ENCODE measurements around the gene ZNF681. TPM values are rescaled to one million over a fixed set of nuclear protein-coding genes. Genes with fewer than 3 reads are reported as not detected.
"Not testable (repeated sequence)": the region's sequence is repeated elsewhere in the genome, so short reads cannot be mapped to it uniquely, and the experiment has no call there.

The ZNF681 gene
- total RNA-seq, 1 donor from 2014 or later: 8.1 TPM

- Mint-ChIP-seq H3K9me3 (ENCODE audit: unreplicated experiment) (peaks cover 4% of the 10 kb centered on the region), H3K27me3 (ENCODE audit: unreplicated experiment) (peaks cover 3% of the 10 kb centered on the region), H3K27ac (ENCODE audit: unreplicated experiment) (no peak overlapping the region), H3K4me3 (ENCODE audit: unreplicated experiment) (no peak overlapping the region), H3K4me1 (ENCODE audit: low read depth, unreplicated experiment) (peaks cover 8% of the 10 kb centered on the region), H3K36me3 (ENCODE audit: unreplicated experiment) (peaks cover 4% of the 10 kb centered on the region)
- no peak for TF ChIP-seq CTCF (IDR thresholded peaks at IDR 0.05; ENCODE audit: partially characterized antibody, unreplicated experiment)
- no peak for DNase-seq
These were observed 8.3 kb upstream of the ZNF681 start for GRCh38 chr19:23766951-23767350.

GRCh38 chr19:23764781-23765180 lies 6.1 kb upstream of the ZNF681 start:
- Mint-ChIP-seq H3K4me1 (ENCODE audit: low read depth, unreplicated experiment) (peaks cover 8% of the 10 kb centered on the region), H3K4me3 (ENCODE audit: unreplicated experiment) (peak overlapping the region; percentile 98), H3K27me3 (ENCODE audit: unreplicated experiment) (peaks cover 3% of the 10 kb centered on the region), H3K27ac (ENCODE audit: unreplicated experiment) (no peak overlapping the region), H3K36me3 (ENCODE audit: unreplicated experiment) (peaks cover 4% of the 10 kb centered on the region), H3K9me3 (ENCODE audit: unreplicated experiment) (peaks cover 4% of the 10 kb centered on the region)
- no peak for DNase-seq
- no peak for TF ChIP-seq CTCF (IDR thresholded peaks at IDR 0.05; ENCODE audit: partially characterized antibody, unreplicated experiment)

- TF ChIP-seq CTCF (IDR thresholded peaks at IDR 0.05; ENCODE audit: partially characterized antibody, unreplicated experiment): no peak
- H3K36me3 Mint-ChIP-seq (ENCODE audit: unreplicated experiment): peaks cover 4% of the 10 kb centered on the region
- peaks cover 4% of the 10 kb centered on the region for H3K27me3 Mint-ChIP-seq (ENCODE audit: unreplicated experiment)
- H3K27ac Mint-ChIP-seq (ENCODE audit: unreplicated experiment): peak overlapping the region; percentile 92
- peaks cover 9% of the 10 kb centered on the region for H3K9me3 Mint-ChIP-seq (ENCODE audit: unreplicated experiment)
- peaks cover 8% of the 10 kb centered on the region for H3K4me1 Mint-ChIP-seq (ENCODE audit: low read depth, unreplicated experiment)
- H3K4me3 Mint-ChIP-seq (ENCODE audit: unreplicated experiment): peak overlapping the region; percentile 98
- DNase-seq: peak; percentile 94
These were observed 4.4 kb upstream of the ZNF681 start for GRCh38 chr19:23762884-23763711.

GRCh38 chr19:23762548-23762883 lies 3.8 kb upstream of the ZNF681 start:
- Mint-ChIP-seq H3K27ac (ENCODE audit: unreplicated experiment) (peak overlapping the region; percentile 92), H3K36me3 (ENCODE audit: unreplicated experiment) (peaks cover 4% of the 10 kb centered on the region), H3K4me1 (ENCODE audit: low read depth, unreplicated experiment) (peaks cover 9% of the 10 kb centered on the region), H3K27me3 (ENCODE audit: unreplicated experiment) (peaks cover 4% of the 10 kb centered on the region), H3K9me3 (ENCODE audit: unreplicated experiment) (peaks cover 11% of the 10 kb centered on the region), H3K4me3 (ENCODE audit: unreplicated experiment) (peak overlapping the region; percentile 98)
- DNase-seq: no peak
- TF ChIP-seq CTCF (IDR thresholded peaks at IDR 0.05; ENCODE audit: partially characterized antibody, unreplicated experiment): no peak

GRCh38 chr19:23760326-23760725 lies 1.6 kb upstream of the ZNF681 start:
- DNase-seq; H3K27me3 Mint-ChIP-seq (ENCODE audit: unreplicated experiment); H3K36me3 Mint-ChIP-seq (ENCODE audit: unreplicated experiment); H3K4me1 Mint-ChIP-seq (ENCODE audit: low read depth, unreplicated experiment); H3K4me3 Mint-ChIP-seq (ENCODE audit: unreplicated experiment); H3K27ac Mint-ChIP-seq (ENCODE audit: unreplicated experiment): not testable (repeated sequence)
- peaks cover 14% of the 10 kb centered on the region for H3K9me3 Mint-ChIP-seq (ENCODE audit: unreplicated experiment)

- H3K9me3 Mint-ChIP-seq (ENCODE audit: unreplicated experiment); H3K27me3 Mint-ChIP-seq (ENCODE audit: unreplicated experiment); H3K4me3 Mint-ChIP-seq (ENCODE audit: unreplicated experiment); H3K4me1 Mint-ChIP-seq (ENCODE audit: low read depth, unreplicated experiment); DNase-seq; H3K27ac Mint-ChIP-seq (ENCODE audit: unreplicated experiment): not testable (repeated sequence)
- H3K36me3 Mint-ChIP-seq (ENCODE audit: unreplicated experiment): peaks cover 43% of the 10 kb centered on the region
These were observed 15.0 kb downstream of the ZNF681 start for GRCh38 chr19:23743633-23744232.

GRCh38 chr19:23730729-23731465 lies 27.8 kb downstream of the ZNF681 start:
- H3K9me3 Mint-ChIP-seq (ENCODE audit: unreplicated experiment); H3K4me1 Mint-ChIP-seq (ENCODE audit: low read depth, unreplicated experiment); H3K4me3 Mint-ChIP-seq (ENCODE audit: unreplicated experiment); DNase-seq; H3K27ac Mint-ChIP-seq (ENCODE audit: unreplicated experiment); H3K27me3 Mint-ChIP-seq (ENCODE audit: unreplicated experiment); H3K36me3 Mint-ChIP-seq (ENCODE audit: unreplicated experiment): not testable (repeated sequence)

- not testable (repeated sequence) for H3K27me3 Mint-ChIP-seq (ENCODE audit: unreplicated experiment); DNase-seq; H3K4me3 Mint-ChIP-seq (ENCODE audit: unreplicated experiment); H3K4me1 Mint-ChIP-seq (ENCODE audit: low read depth, unreplicated experiment); H3K9me3 Mint-ChIP-seq (ENCODE audit: unreplicated experiment); H3K36me3 Mint-ChIP-seq (ENCODE audit: unreplicated experiment)
- peak overlapping the region; percentile 38 for H3K27ac Mint-ChIP-seq (ENCODE audit: unreplicated experiment)
These were observed 34.5 kb downstream of the ZNF681 start for GRCh38 chr19:23724161-23724560.

Data from glutamatergic neuron (in vitro differentiated cells).